MM.1S (cell line): Measurements from ENCODE around the gene ADAP1.
A peak's percentile ranks its signal among the peaks of the same experiment; 100 is the strongest.

ENCODE experiments used
- DNase-seq: peaks from one replicate; pipeline ENCODE4 v3.0.0-alpha.2; 2015
- H2AFZ ChIP-seq: fragments of 300-600 bp; sonication (generic); 2 replicates; pipeline ENCODE4 v1.6.0; 2016; ENCODE audit warnings: antibody characterized with exemption, low read length
- H3F3A ChIP-seq: fragments of 300-600 bp; sonication (generic); 2 replicates; pipeline ENCODE4 v1.6.1; 2016; ENCODE audit warnings: mild to moderate bottlenecking, antibody characterized with exemption, low read length, moderate library complexity, mixed read lengths; ENCODE audit not compliant: insufficient read depth
- H3K27ac ChIP-seq: fragments of 300-600 bp; sonication (generic); 2 replicates; pipeline ENCODE4 v1.5.1; 2016; ENCODE audit warnings: mild to moderate bottlenecking, low read length
- H3K27me3 ChIP-seq: fragments of 300-600 bp; sonication (generic); replicated peaks from 2 replicates; pipeline ENCODE4 v1.6.0; 2016; ENCODE audit warnings: low read length; ENCODE audit not compliant: insufficient read depth
- H3K36me3 ChIP-seq: fragments of 300-600 bp; sonication (generic); replicated peaks from 2 replicates; pipeline ENCODE4 v1.6.1; 2016; ENCODE audit warnings: mild to moderate bottlenecking, low read length, mixed read lengths; ENCODE audit not compliant: insufficient read depth
- H3K4me1 ChIP-seq: fragments of 300-600 bp; sonication (generic); 2 replicates; pipeline ENCODE4 v1.6.1; 2016; ENCODE audit warnings: low read length, mixed read lengths
- H3K4me2 ChIP-seq: fragments of 300-600 bp; sonication (generic); 2 replicates; pipeline ENCODE4 v1.6.0; 2016; ENCODE audit warnings: low read depth, low read length
- H3K4me3 ChIP-seq: fragments of 300-600 bp; sonication (generic); 2 replicates; pipeline ENCODE4 v1.5.1; 2016; ENCODE audit warnings: low read length, mixed read lengths
- H3K79me2 ChIP-seq: fragments of 300-600 bp; sonication (generic); 2 replicates; pipeline ENCODE4 v1.6.1; 2016; ENCODE audit warnings: mixed run types, low read length, mixed read lengths
- H3K9ac ChIP-seq: fragments of 300-600 bp; sonication (generic); 2 replicates; pipeline ENCODE4 v1.6.1; 2016; ENCODE audit warnings: low read length, mixed read lengths
- H3K9me2 ChIP-seq: fragments of 300-600 bp; sonication (generic); replicated peaks from 2 replicates; pipeline ENCODE4 v1.6.1; 2016; ENCODE audit warnings: mild to moderate bottlenecking, low read length, mixed read lengths; ENCODE audit not compliant: insufficient read depth
- H3K9me3 ChIP-seq: fragments of 300-600 bp; sonication (generic); replicated peaks from 2 replicates; pipeline ENCODE4 v1.6.1; 2016; ENCODE audit warnings: mild to moderate bottlenecking, low read length, mixed read lengths; ENCODE audit not compliant: insufficient read depth
- H4K20me1 ChIP-seq: fragments of 300-600 bp; sonication (generic); 2 replicates; pipeline ENCODE4 v1.6.1; 2016; ENCODE audit warnings: mild to moderate bottlenecking, low read length, moderate library complexity, mixed read lengths; ENCODE audit not compliant: insufficient read depth
- EZH2 ChIP-seq: fragments of 300-600 bp; sonication (generic); optimal IDR thresholded peaks from 2 replicates; pipeline ENCODE3; 2017; ENCODE audit warnings: low read depth, mild to moderate bottlenecking, antibody characterized with exemption, low read length, mixed read lengths
- EZH2phosphoT487 ChIP-seq: fragments of 300-600 bp; sonication (generic); IDR thresholded peaks from 2 replicates; pipeline ENCODE4 v1.6.1; 2018; ENCODE audit warnings: antibody characterized with exemption, low read length
- TF ChIP-seq, protein P1 (sequence below): fragments of 300-600 bp; sonication (generic); IDR thresholded peaks from 2 replicates; pipeline ENCODE4 v1.5.1; 2016; ENCODE audit warnings: antibody characterized with exemption, low read length, mixed read lengths

ADAP1 gene

GRCh38 chr7:875476-876076, 78.9 kb downstream of the ADAP1 start:
- TF ChIP-seq, protein P1, sequence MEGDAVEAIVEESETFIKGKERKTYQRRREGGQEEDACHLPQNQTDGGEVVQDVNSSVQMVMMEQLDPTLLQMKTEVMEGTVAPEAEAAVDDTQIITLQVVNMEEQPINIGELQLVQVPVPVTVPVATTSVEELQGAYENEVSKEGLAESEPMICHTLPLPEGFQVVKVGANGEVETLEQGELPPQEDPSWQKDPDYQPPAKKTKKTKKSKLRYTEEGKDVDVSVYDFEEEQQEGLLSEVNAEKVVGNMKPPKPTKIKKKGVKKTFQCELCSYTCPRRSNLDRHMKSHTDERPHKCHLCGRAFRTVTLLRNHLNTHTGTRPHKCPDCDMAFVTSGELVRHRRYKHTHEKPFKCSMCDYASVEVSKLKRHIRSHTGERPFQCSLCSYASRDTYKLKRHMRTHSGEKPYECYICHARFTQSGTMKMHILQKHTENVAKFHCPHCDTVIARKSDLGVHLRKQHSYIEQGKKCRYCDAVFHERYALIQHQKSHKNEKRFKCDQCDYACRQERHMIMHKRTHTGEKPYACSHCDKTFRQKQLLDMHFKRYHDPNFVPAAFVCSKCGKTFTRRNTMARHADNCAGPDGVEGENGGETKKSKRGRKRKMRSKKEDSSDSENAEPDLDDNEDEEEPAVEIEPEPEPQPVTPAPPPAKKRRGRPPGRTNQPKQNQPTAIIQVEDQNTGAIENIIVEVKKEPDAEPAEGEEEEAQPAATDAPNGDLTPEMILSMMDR, result no peak
- TF ChIP-seq EZH2phosphoT487 (no peak), EZH2 (no peak)
- Histone ChIP-seq H3K27me3 (no peaks in the 10 kb centered on the region), H3K4me3 (no peak overlapping the region), H3K27ac (no peak overlapping the region), H3K4me2 (peak overlapping the region; percentile 45; the same call in 1 of the 2 replicates), H3K79me2 (peaks cover 38% of the 10 kb centered on the region), H3K4me1 (0 out of 2 replicates have a peak, but pooled peaks cover 5% of the 10 kb centered on the region), H4K20me1 (no peaks in the 10 kb centered on the region), H3K9ac (no peak overlapping the region; the same call in 1 of the 2 replicates), H3K9me3 (no peaks in the 10 kb centered on the region), H3F3A (0 out of 2 replicates have a peak, but pooled peaks cover 8% of the 10 kb centered on the region), H3K9me2 (no peaks in the 10 kb centered on the region), H3K36me3 (no peaks in the 10 kb centered on the region), H2AFZ (peak overlapping the region; percentile 61; the same call in 1 of the 2 replicates)
- no peak for DNase-seq

GRCh38 chr7:875051-875450, 79.4 kb downstream of the ADAP1 start:
- no peaks in the 10 kb centered on the region for H3K27me3 ChIP-seq
- no peaks in the 10 kb centered on the region for H3K36me3 ChIP-seq
- H3F3A ChIP-seq, result 0 out of 2 replicates have a peak, but pooled peaks cover 8% of the 10 kb centered on the region

DNA sequence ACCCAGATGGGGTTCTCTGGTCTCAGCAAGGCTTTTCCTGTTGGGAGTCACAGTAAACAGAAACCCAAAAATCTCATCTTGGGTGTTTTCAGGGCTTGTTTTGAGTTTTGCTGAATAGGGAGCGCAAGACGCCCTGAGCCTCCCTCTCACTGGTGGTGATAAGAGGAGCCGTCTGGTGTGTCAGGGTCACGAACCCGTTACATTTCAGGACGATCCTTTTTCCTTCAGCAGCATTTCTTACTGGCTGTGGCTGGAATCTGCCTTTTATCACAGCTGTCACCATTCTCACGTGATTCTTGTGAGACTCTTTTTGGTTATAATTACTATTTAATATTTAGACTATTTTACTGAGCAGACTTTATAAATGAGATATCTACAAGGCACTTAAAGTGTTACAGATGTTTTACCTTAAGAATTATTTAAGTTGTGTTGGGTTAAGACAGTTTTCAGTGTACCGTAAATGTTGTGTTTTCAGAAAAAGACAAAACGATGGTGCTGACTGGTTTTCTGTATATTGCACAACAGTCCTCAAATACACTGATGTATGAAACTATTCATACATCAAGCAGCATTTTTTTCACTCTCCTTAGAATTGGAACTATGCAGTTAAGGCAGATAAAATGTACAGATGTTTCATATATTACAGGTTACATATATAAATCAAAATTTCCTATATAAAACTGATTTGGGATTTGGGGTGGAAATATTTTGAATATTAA, 80.3 kb downstream of the ADAP1 start:
- no peaks in the 10 kb centered on the region for H4K20me1 ChIP-seq
- no peaks in the 10 kb centered on the region for H3K36me3 ChIP-seq
- H2AFZ ChIP-seq, result no peak overlapping the region
- DNase-seq, result no peak
- no peaks in the 10 kb centered on the region for H3K9me2 ChIP-seq
- no peak overlapping the region for H3K9ac ChIP-seq
- no peak overlapping the region for H3K27ac ChIP-seq
- no peaks in the 10 kb centered on the region for H3K9me3 ChIP-seq
- no peak overlapping the region for H3K4me2 ChIP-seq
- no peaks in the 10 kb centered on the region for H3K27me3 ChIP-seq
- H3K79me2 ChIP-seq, result peaks cover 24% of the 10 kb centered on the region
- H3K4me3 ChIP-seq, result no peak overlapping the region
- H3K4me1 ChIP-seq, result 0 out of 2 replicates have a peak, but pooled peaks cover 5% of the 10 kb centered on the region
- TF ChIP-seq, protein P1, result no peak
- TF ChIP-seq EZH2, result no peak
- no peak for TF ChIP-seq EZH2phosphoT487
- H3F3A ChIP-seq, result 0 out of 2 replicates have a peak, but pooled peaks cover 8% of the 10 kb centered on the region

More at GRCh38 chr7:875051-875450, 79.4 kb downstream of the ADAP1 start:
- no peak for DNase-seq
- H2AFZ ChIP-seq, result no peak overlapping the region
- no peak overlapping the region for H3K4me3 ChIP-seq
- no peak overlapping the region for H3K4me2 ChIP-seq
- peaks cover 33% of the 10 kb centered on the region for H3K79me2 ChIP-seq
- H4K20me1 ChIP-seq, result no peaks in the 10 kb centered on the region
- no peak overlapping the region for H3K9ac ChIP-seq
- H3K27ac ChIP-seq, result no peak overlapping the region
- no peaks in the 10 kb centered on the region for H3K9me2 ChIP-seq
- TF ChIP-seq EZH2phosphoT487 (no peak), EZH2 (no peak)
- TF ChIP-seq, protein P1, result no peak
- H3K9me3 ChIP-seq, result no peaks in the 10 kb centered on the region
- 0 out of 2 replicates have a peak, but pooled peaks cover 5% of the 10 kb centered on the region for H3K4me1 ChIP-seq
